Testis (tissue), 3 donors: Measurements from ENCODE around the gene HBQ1. TPM values are rescaled to one million over a fixed set of nuclear protein-coding genes. Genes with fewer than 3 reads are reported as not detected.

Source experiments
- DNase-seq: peaks from one replicate; pipeline ENCODE4 v3.0.0-alpha.2; 2019
- H3K27ac ChIP-seq, 2 donors: fragments of 200-600 bp; sonication (generic); one replicate each; pipeline ENCODE4 v1.5.1; 2019
- H3K27me3 ChIP-seq: fragments of 200-600 bp; sonication (generic); one replicate; pipeline ENCODE4 v1.5.1; 2019
- H3K36me3 ChIP-seq: fragments of 200-600 bp; sonication (generic); one replicate; pipeline ENCODE4 v1.5.1; 2017; ENCODE audit warnings: low read depth; ENCODE audit errors: missing control alignments
- H3K4me1 ChIP-seq: fragments of 200-600 bp; sonication (generic); one replicate; pipeline ENCODE4 v1.5.1; 2019
- H3K4me3 ChIP-seq, 2 donors: fragments of 200-600 bp; sonication (generic); one replicate each; pipeline ENCODE4 v1.5.1; 2017 to 2019
- H3K9me3 ChIP-seq: fragments of 200-600 bp; sonication (generic); one replicate; pipeline ENCODE4 v1.5.1; 2017
- CTCF ChIP-seq, 3 experiments: fragments of 450-650 bp in 2 of 3; fragments of 200-600 bp in 1 of 3; sonication (generic) in 1 of 3; IDR thresholded peaks; one replicate each; pipeline ENCODE4 v1.5.1; 2016 to 2019; ENCODE audit warnings: antibody characterized with exemption in 3 of 3, mild to moderate bottlenecking in 2 of 3, moderate library complexity in 1 of 3
- POLR2A ChIP-seq: fragments of 450-650 bp; IDR thresholded peaks from one replicate; pipeline ENCODE4 v1.6.1; 2017; ENCODE audit warnings: antibody characterized with exemption, mild to moderate bottlenecking, moderate library complexity
- WGBS, 2 donors: methylation state at CpG; one replicate each; pipeline ENCODE4 v1.1.5; 2018; 5-methylcytosine and 5-hydroxymethylcytosine counted together
- intact Hi-C: fragments of 100-400 bp; cut with DNase I; formaldehyde crosslinking; loops from one replicate; pipeline ENCODE4 v1.15.1; 2023; ENCODE audit warnings: low total_unique reads
- polyA plus RNA-seq: library from polyadenylated mRNA; stranded (reverse); fragments of 350-450 nt; fragmentation: Illumina TruSeq; extraction: RNeasy Lipid Tissue Mini Kit (QIAGEN cat#74804); gene quantifications from one replicate; pipeline ENCODE4 v1.2.3, GENCODE V29; 2014; ENCODE audit warnings: low read depth, low replicate concordance; ENCODE audit not compliant: insufficient read depth
- total RNA-seq, 2 donors: library from RNA; depleted of rRNA; stranded (reverse); fragments of >200 nt; gene quantifications; one replicate each; pipeline ENCODE4 v1.2.3, GENCODE V29; 2016

Gene HBQ1
- total and polyA plus RNA-seq, 3 donors from 2014 or later = 1.3 to 4.3 (median 4.2) TPM

GRCh38 chr16:138049-138417 is 42.2 kb upstream of the HBQ1 start:
- 0% methylated on average over 16 to 26 of the region's 30 CpGs for WGBS, 2 donors
- peak overlapping the region; percentile 80 to 91 for H3K4me3 ChIP-seq
- intact Hi-C loops = no loop called here
- TF ChIP-seq POLR2A = no peak
- H3K27me3 ChIP-seq = no peaks in the 10 kb centered on the region
- H3K4me1 ChIP-seq = peaks cover 6% of the 10 kb centered on the region
- DNase-seq = peak; percentile 25
- no peaks in the 10 kb centered on the region for H3K36me3 ChIP-seq
- peak overlapping the region; percentile 55 to 82 for H3K27ac ChIP-seq
- H3K9me3 ChIP-seq = no peaks in the 10 kb centered on the region

GRCh38 chr16:140175-140857 is 39.9 kb upstream of the HBQ1 start:
- DNase-seq = no peak
- no peak overlapping the region for H3K4me3 ChIP-seq
- H3K27ac ChIP-seq = no peak overlapping the region
- no peak for TF ChIP-seq CTCF (IDR thresholded peaks at IDR 0.05)
- no peak for TF ChIP-seq POLR2A
- no peaks in the 10 kb centered on the region for H3K9me3 ChIP-seq
- no peaks in the 10 kb centered on the region for H3K36me3 ChIP-seq
- H3K4me1 ChIP-seq = peaks cover 6% of the 10 kb centered on the region
- WGBS, 2 donors = 27 to 48% methylated on average over 10 of the region's 10 CpGs
- H3K27me3 ChIP-seq = no peaks in the 10 kb centered on the region
- intact Hi-C loops = no loop called here

DNA sequence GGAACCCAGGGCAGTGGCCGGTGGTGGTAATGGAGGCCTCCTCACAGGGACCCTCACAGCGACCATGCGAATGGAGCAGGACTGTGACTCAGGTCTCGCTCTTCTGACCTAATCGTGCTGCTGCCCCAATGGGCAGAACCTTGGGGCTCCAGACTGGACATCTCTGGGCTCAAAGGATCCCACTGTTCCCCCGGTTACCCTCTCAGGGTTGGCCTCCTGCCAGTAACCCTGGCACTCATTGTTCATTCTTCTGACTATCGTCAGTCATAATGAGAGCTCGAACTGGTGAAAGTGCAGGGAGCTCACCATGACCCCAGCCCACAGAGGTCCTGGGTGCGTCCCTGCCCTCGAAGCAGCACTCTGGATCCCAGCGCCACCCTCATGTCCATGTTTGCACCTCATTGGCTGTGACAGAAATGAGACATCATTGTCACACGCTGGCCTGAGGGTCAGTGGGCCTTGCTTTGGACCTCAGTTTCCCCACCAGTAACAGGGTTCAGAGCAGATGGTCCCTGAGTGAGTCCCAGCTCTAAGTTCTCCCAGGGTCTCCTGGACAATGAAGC is 37.8 kb upstream of the HBQ1 start:
- Histone ChIP-seq H3K9me3 (no peaks in the 10 kb centered on the region), H3K4me1 (peaks cover 2% of the 10 kb centered on the region), H3K27ac (no peak overlapping the region), H3K36me3 (no peaks in the 10 kb centered on the region), H3K4me3 (no peak overlapping the region), H3K27me3 (no peaks in the 10 kb centered on the region)
- DNase-seq = no peak
- WGBS, 2 donors = 72 to 80% methylated on average over 12 of the region's 12 CpGs
- TF ChIP-seq CTCF (IDR thresholded peaks at IDR 0.05) (no peak), POLR2A (no peak)
- intact Hi-C loops = no loop called here

DNA sequence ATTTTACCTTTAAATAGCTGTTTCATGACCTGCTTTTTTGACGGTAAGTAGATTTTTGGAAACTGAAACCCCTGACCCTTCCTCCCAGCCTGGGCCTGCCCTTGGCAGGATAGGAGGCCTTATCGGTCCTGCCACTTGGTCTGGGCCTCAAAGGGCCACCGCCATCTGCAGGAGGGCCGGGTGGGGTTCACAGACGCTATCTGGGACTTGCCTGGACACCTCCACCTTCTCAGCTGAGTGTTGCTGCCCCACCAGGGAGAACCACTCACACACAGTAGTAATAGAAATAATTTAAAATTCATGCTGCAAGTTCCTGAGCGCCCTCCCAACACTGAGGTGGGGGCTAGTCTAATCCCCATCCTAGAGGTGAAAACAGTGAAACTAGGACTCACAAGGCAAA is 37.2 kb upstream of the HBQ1 start:
- H3K9me3 ChIP-seq = no peaks in the 10 kb centered on the region
- WGBS, 2 donors = 77 to 82% methylated on average over 5 to 6 of the region's 6 CpGs
- no peak for DNase-seq
- no peaks in the 10 kb centered on the region for H3K4me1 ChIP-seq
- TF ChIP-seq POLR2A (no peak), CTCF (IDR thresholded peaks at IDR 0.05) (no peak)
- no peak overlapping the region for H3K4me3 ChIP-seq
- intact Hi-C loops = no loop called here
- no peak overlapping the region for H3K27ac ChIP-seq
- H3K27me3 ChIP-seq = no peaks in the 10 kb centered on the region
- H3K36me3 ChIP-seq = no peaks in the 10 kb centered on the region

DNA sequence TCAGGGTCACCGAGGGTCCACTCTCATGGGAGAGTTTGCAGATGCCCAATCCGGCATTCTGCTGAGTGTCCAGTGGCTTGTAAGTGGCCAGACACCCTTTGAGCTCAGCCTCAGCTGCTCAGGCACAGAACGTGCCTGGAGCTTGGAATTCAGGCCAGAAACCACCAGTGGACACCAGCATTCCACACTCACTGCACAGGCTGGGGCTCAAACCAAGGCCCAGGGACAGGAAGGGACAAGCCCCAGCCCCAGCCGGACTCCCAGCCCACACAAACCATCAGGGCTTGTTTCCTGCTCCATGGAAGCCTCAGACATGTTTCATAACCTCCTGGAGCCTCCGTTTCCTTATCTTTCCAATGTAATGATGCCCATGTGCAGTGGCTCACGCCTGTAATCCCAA is 36.8 kb upstream of the HBQ1 start:
- Histone ChIP-seq H3K4me3 (no peak overlapping the region), H3K36me3 (no peaks in the 10 kb centered on the region), H3K27me3 (no peaks in the 10 kb centered on the region), H3K27ac (no peak overlapping the region), H3K4me1 (no peaks in the 10 kb centered on the region), H3K9me3 (no peaks in the 10 kb centered on the region)
- 59 to 76% methylated on average over 4 to 6 of the region's 6 CpGs for WGBS, 2 donors
- intact Hi-C loops = no loop called here
- no peak for DNase-seq
- TF ChIP-seq POLR2A (no peak), CTCF (IDR thresholded peaks at IDR 0.05) (no peak)
